ENCODE measurements around the gene COA5. TPM values are rescaled to one million over a fixed set of nuclear protein-coding genes. Genes with fewer than 3 reads are reported as not detected.

COA5 gene
- total RNA-seq, 1 experiment from 2014 or later = 18.6 TPM

DNA sequence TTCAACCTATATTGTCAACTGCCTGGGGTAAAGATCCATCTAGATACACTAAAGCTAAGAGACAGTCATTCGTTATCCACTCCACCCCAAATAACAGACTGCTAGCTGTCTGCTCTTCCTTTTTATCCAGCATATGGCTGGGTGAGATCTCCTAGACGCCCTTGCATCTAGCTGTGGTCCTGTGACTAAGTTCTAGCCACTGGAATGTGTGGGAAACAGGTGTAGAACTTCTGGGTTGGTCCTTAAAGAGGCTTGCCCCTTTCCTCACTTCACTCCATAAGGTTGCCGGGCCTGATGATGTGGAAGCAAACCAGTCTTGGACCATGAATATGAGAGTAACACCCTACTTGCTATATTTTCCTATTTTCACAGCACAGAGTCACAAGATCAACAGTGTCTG is 3.2 kb downstream of the COA5 start:
- DNase-seq (ENCODE audit: low read depth, low spot score) = no peak
- ChIA-PET RAD21 (ENCODE audit: low non-redundant PET in 1 of 2, low total read pairs in 2 of 2, uncharacterized antibody in 2 of 2, unreplicated experiment in 2 of 2) (no interaction called here), POLR2A (no interaction called here), CTCF (no interaction called here)
- Histone ChIP-seq H3K9me2 (ENCODE audit: insufficient read depth) (no peaks in the 10 kb centered on the region), H3K79me2 (ENCODE audit: insufficient read depth, low read length) (peaks cover 62% of the 10 kb centered on the region), H3K4me3 (replicated peaks in 1 of 2; ENCODE audit: low read depth in 1 of 2, low read length in 2 of 2) (no peak overlapping the region), H3K27me3 (ENCODE audit: insufficient read depth, low read length) (no peaks in the 10 kb centered on the region), H3K36me3 (ENCODE audit: control insufficient read depth in 1 of 2, insufficient read depth in 2 of 2, low read length in 2 of 2) (peaks cover 11 to 19% of the 10 kb centered on the region in 2 experiments; a peak in 3 of 4 replicates), H3K9me3 (ENCODE audit: control insufficient read depth in 1 of 2, insufficient read depth in 1 of 2, low read depth in 1 of 2, low read length in 2 of 2) (no peaks in the 10 kb centered on the region), H4K20me1 (ENCODE audit: insufficient read depth) (no peaks in the 10 kb centered on the region; the same call in 1 of the 2 replicates), H3K4me1 (ENCODE audit: control insufficient read depth in 1 of 2, insufficient read depth in 2 of 2, low read length in 2 of 2) (peaks cover 7 to 21% of the 10 kb centered on the region in 2 experiments; a peak in 3 of 4 replicates), H3K4me2 (ENCODE audit: low read length) (no peak overlapping the region), H3K27ac (ENCODE audit: low read depth, low read length) (no peak overlapping the region), H2AFZ (ENCODE audit: low read depth, low read length, poor library complexity, severe bottlenecking) (no peak overlapping the region), H3K9ac (ENCODE audit: low read length) (no peak overlapping the region)
- no peak for TF ChIP-seq RAD21 (IDR thresholded peaks at IDR 0.05; ENCODE audit: low read depth)
- no peak for TF ChIP-seq EZH2phosphoT487 (IDR thresholded peaks at IDR 0.05; ENCODE audit: borderline replicate concordance)
- TF ChIP-seq, protein P1, sequence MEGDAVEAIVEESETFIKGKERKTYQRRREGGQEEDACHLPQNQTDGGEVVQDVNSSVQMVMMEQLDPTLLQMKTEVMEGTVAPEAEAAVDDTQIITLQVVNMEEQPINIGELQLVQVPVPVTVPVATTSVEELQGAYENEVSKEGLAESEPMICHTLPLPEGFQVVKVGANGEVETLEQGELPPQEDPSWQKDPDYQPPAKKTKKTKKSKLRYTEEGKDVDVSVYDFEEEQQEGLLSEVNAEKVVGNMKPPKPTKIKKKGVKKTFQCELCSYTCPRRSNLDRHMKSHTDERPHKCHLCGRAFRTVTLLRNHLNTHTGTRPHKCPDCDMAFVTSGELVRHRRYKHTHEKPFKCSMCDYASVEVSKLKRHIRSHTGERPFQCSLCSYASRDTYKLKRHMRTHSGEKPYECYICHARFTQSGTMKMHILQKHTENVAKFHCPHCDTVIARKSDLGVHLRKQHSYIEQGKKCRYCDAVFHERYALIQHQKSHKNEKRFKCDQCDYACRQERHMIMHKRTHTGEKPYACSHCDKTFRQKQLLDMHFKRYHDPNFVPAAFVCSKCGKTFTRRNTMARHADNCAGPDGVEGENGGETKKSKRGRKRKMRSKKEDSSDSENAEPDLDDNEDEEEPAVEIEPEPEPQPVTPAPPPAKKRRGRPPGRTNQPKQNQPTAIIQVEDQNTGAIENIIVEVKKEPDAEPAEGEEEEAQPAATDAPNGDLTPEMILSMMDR (IDR thresholded peaks at IDR 0.05 in 2 of 3, conservative IDR thresholded peaks at IDR 0.05 in 1 of 3; ENCODE audit: borderline replicate concordance in 1 of 3, insufficient read depth in 1 of 3, low read depth in 2 of 3, low read length in 2 of 3) = no peak
- TF ChIP-seq ZFX (IDR thresholded peaks at IDR 0.05) = no peak
- TF ChIP-seq ZNF274 (IDR thresholded peaks at IDR 0.05; ENCODE audit: low read depth, low read length) = no peak
- BruUV-seq (replicated peaks) = no TSS peak
- ATAC-seq = no peak
- intact Hi-C loops (cut with micrococcal nuclease) = no loop called here

DNA sequence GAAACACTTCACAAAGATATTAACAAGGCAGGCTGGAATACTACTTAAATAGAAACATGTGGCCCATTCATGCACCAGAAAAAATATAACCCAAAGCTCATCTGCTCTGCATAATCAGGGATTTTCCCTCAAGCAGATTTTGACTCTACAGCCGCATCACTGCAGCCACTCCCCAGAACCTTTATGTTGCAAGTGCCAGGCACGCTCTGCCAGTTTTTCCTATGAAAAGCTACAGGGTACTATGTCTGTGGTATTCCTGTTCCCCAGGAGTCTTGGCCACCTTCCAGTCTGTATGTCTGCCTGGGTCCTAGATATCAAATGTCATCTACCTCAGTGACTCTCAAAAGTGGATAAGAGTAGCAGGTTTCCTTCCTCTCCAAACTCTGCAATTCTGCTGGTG is 3.8 kb downstream of the COA5 start:
- CTCF ChIA-PET = no interaction called here
- BruUV-seq (replicated peaks) = no TSS peak
- TF ChIP-seq EZH2phosphoT487 (IDR thresholded peaks at IDR 0.05; ENCODE audit: borderline replicate concordance) (no peak), FOSL1 (IDR thresholded peaks at IDR 0.05; ENCODE audit: low read depth) (no peak), SIN3A (IDR thresholded peaks at IDR 0.05; ENCODE audit: low read depth) (no peak), POLR2AphosphoS5 (IDR thresholded peaks at IDR 0.05; ENCODE audit: low read depth, low read length) (no peak), SRF (IDR thresholded peaks at IDR 0.05; ENCODE audit: low read depth) (no peak), EZH2 (IDR thresholded peaks at IDR 0.05) (no peak), ZNF274 (IDR thresholded peaks at IDR 0.05; ENCODE audit: low read depth, low read length) (no peak), ZFX (IDR thresholded peaks at IDR 0.05) (no peak), YY1 (IDR thresholded peaks at IDR 0.05; ENCODE audit: extremely low read depth, insufficient replicate concordance, low read depth, low read length) (no peak), EGR1 (IDR thresholded peaks at IDR 0.05; ENCODE audit: low read depth) (no peak), RAD21 (IDR thresholded peaks at IDR 0.05; ENCODE audit: low read depth) (no peak), TCF7L2 (IDR thresholded peaks at IDR 0.05; ENCODE audit: borderline replicate concordance, extremely low read depth, insufficient read depth, insufficient read length) (no peak), POLR2A (IDR thresholded peaks at IDR 0.05; ENCODE audit: borderline replicate concordance, extremely low read depth, insufficient read depth, insufficient read length) (no peak)
- TF ChIP-seq, protein P2, sequence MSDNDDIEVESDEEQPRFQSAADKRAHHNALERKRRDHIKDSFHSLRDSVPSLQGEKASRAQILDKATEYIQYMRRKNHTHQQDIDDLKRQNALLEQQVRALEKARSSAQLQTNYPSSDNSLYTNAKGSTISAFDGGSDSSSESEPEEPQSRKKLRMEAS (IDR thresholded peaks at IDR 0.05) = no peak
- TF ChIP-seq, protein P3, sequence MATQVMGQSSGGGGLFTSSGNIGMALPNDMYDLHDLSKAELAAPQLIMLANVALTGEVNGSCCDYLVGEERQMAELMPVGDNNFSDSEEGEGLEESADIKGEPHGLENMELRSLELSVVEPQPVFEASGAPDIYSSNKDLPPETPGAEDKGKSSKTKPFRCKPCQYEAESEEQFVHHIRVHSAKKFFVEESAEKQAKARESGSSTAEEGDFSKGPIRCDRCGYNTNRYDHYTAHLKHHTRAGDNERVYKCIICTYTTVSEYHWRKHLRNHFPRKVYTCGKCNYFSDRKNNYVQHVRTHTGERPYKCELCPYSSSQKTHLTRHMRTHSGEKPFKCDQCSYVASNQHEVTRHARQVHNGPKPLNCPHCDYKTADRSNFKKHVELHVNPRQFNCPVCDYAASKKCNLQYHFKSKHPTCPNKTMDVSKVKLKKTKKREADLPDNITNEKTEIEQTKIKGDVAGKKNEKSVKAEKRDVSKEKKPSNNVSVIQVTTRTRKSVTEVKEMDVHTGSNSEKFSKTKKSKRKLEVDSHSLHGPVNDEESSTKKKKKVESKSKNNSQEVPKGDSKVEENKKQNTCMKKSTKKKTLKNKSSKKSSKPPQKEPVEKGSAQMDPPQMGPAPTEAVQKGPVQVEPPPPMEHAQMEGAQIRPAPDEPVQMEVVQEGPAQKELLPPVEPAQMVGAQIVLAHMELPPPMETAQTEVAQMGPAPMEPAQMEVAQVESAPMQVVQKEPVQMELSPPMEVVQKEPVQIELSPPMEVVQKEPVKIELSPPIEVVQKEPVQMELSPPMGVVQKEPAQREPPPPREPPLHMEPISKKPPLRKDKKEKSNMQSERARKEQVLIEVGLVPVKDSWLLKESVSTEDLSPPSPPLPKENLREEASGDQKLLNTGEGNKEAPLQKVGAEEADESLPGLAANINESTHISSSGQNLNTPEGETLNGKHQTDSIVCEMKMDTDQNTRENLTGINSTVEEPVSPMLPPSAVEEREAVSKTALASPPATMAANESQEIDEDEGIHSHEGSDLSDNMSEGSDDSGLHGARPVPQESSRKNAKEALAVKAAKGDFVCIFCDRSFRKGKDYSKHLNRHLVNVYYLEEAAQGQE (IDR thresholded peaks at IDR 0.05; ENCODE audit: low read depth) = no peak

More for the DNA sequence above, 3.8 kb downstream of the COA5 start:
- Histone ChIP-seq H3K4me2 (ENCODE audit: low read length) (no peak overlapping the region), H3K27ac (ENCODE audit: low read depth, low read length) (no peak overlapping the region), H4K20me1 (ENCODE audit: insufficient read depth) (no peaks in the 10 kb centered on the region; the same call in 1 of the 2 replicates), H3K4me1 (ENCODE audit: control insufficient read depth in 1 of 2, insufficient read depth in 2 of 2, low read length in 2 of 2) (peaks cover 7 to 16% of the 10 kb centered on the region in 2 experiments; a peak in 3 of 4 replicates), H3K4me3 (replicated peaks in 1 of 2; ENCODE audit: low read depth in 1 of 2, low read length in 2 of 2) (no peak overlapping the region), H3K79me2 (ENCODE audit: insufficient read depth, low read length) (peaks cover 57% of the 10 kb centered on the region), H2AFZ (ENCODE audit: low read depth, low read length, poor library complexity, severe bottlenecking) (no peak overlapping the region), H3K36me3 (ENCODE audit: control insufficient read depth in 1 of 2, insufficient read depth in 2 of 2, low read length in 2 of 2) (peaks cover 16 to 24% of the 10 kb centered on the region in 2 experiments; a peak in 3 of 4 replicates), H3K9me2 (ENCODE audit: insufficient read depth) (no peaks in the 10 kb centered on the region), H3K9me3 (ENCODE audit: control insufficient read depth in 1 of 2, insufficient read depth in 1 of 2, low read depth in 1 of 2, low read length in 2 of 2) (no peaks in the 10 kb centered on the region), H3K9ac (ENCODE audit: low read length) (no peak overlapping the region), H3K27me3 (ENCODE audit: insufficient read depth, low read length) (no peaks in the 10 kb centered on the region)
- intact Hi-C loops (cut with micrococcal nuclease) = no loop called here
- ChIA-PET POLR2A (no interaction called here), RAD21 (ENCODE audit: low non-redundant PET in 1 of 2, low total read pairs in 2 of 2, uncharacterized antibody in 2 of 2, unreplicated experiment in 2 of 2) (no interaction called here)
- ATAC-seq (no peak), DNase-seq (ENCODE audit: low read depth, low spot score) (no peak)

Measured in HCT116 (cell line).